Suprapubic skin (tissue), 4 donors: Measurements from ENCODE around the gene PRMT3.

ENCODE experiments used
- EP300 ChIP-seq: sonication (generic); formaldehyde crosslinking; IDR thresholded peaks from one replicate; pipeline ENCODE4 v1.6.1; 2017; ENCODE audit warnings: antibody characterized with exemption
- POLR2A ChIP-seq, 2 donors: fragments of 450-650 bp; IDR thresholded peaks; one replicate each; pipeline ENCODE4 v1.6.1; 2017; ENCODE audit warnings: antibody characterized with exemption in 2 of 2, mild to moderate bottlenecking in 2 of 2, moderate library complexity in 2 of 2
- POLR2AphosphoS5 ChIP-seq, 3 donors: sonication (generic); formaldehyde crosslinking; IDR thresholded peaks; one replicate each; pipeline ENCODE4 v1.6.1; 2017; ENCODE audit warnings: antibody characterized with exemption in 3 of 3
- TF ChIP-seq, protein P1 (sequence below), 2 donors: fragments of 200-600 bp in 1 of 2; fragments of 450-650 bp in 1 of 2; sonication (generic) in 1 of 2; IDR thresholded peaks; one replicate each; pipeline ENCODE4 v1.5.1; 2016 to 2019; ENCODE audit warnings: antibody characterized with exemption in 2 of 2, mild to moderate bottlenecking in 1 of 2, moderate library complexity in 1 of 2

DNA sequence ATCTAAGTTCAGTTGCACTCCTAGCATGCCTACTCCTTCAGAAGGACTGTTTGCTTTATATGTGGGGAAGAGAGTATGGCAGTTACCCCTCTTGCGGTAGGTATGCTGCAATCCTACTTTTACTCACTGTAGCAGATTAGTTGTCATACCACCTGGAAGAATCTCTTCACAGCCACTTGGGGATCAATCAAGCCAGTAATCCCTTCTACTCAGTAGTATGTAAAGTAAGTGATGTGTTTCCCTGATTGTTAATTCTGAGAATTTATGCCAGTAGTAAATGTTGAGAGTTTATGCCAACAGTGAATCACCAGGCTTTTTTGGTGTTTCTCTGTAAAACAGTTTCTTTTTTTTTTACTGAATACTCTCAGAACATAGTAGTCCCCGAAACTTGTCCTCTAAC is 34.4 kb downstream of the PRMT3 start:
- TF ChIP-seq POLR2A (IDR thresholded peaks at IDR 0.05) (no peak), EP300 (no peak), POLR2AphosphoS5 (IDR thresholded peaks at IDR 0.05) (no peak)
- TF ChIP-seq, protein P1, sequence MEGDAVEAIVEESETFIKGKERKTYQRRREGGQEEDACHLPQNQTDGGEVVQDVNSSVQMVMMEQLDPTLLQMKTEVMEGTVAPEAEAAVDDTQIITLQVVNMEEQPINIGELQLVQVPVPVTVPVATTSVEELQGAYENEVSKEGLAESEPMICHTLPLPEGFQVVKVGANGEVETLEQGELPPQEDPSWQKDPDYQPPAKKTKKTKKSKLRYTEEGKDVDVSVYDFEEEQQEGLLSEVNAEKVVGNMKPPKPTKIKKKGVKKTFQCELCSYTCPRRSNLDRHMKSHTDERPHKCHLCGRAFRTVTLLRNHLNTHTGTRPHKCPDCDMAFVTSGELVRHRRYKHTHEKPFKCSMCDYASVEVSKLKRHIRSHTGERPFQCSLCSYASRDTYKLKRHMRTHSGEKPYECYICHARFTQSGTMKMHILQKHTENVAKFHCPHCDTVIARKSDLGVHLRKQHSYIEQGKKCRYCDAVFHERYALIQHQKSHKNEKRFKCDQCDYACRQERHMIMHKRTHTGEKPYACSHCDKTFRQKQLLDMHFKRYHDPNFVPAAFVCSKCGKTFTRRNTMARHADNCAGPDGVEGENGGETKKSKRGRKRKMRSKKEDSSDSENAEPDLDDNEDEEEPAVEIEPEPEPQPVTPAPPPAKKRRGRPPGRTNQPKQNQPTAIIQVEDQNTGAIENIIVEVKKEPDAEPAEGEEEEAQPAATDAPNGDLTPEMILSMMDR (IDR thresholded peaks at IDR 0.05): no peak
